Heart left ventricle (tissue), 13 donors: Measurements from ENCODE around the gene HGF.

Experiments used
- CTCF ChIP-seq, 12 donors: fragments of 200-600 bp; sonication (generic) in 4 of 12; IDR thresholded peaks; one replicate each; pipeline versions ENCODE4 v1.5.0 to v1.8.0; 2018 to 2022; ENCODE audit warnings: antibody characterized with exemption in 12 of 12, mild to moderate bottlenecking in 5 of 12
- POLR2A ChIP-seq, 2 donors: fragments of 450-650 bp; IDR thresholded peaks; one replicate each; pipeline ENCODE4 v1.6.1; 2017; ENCODE audit warnings: antibody characterized with exemption in 2 of 2, mild to moderate bottlenecking in 2 of 2, moderate library complexity in 2 of 2
- donor health status: ischemic (EF 13 %, LVEDD 7.1; RV severe dilation, severe dysfunction).
- donor health status: DM: no; HTN: yes; CAD: no.
- donor health status: DM: no; HTN: no; CAD: no.
- donor health status: ischemic (EF 25% LVEDD 6.9; RV normal size, moderate dysfunction).
- donor health status: ischemic (EF 25% LVEDD 5.7; RV mildly dilated, moderate dysfunction).
- donor health status: ischemic (EF 35%, LVEDD 5.7; RV mildly dilated, moderate dysfunction).
- donor health status: nonischemic (EF 11% LVEDD 7.7; RV severe dilation, severe dysfunction).
- donor health status: DM: yes; HTN: yes; CAD: no.
- donor health status: PGD.
- donor health status: ischemic (EF 29% LVEDD 5.4; RV normal size, mild dysfunction).
- donor health status: nonischemic (EF 23%, LVEDD 6.1; RV moderate dilation, normal function).

- TF ChIP-seq CTCF (IDR thresholded peaks at IDR 0.05) = no peak
- no peak for TF ChIP-seq POLR2A (IDR thresholded peaks at IDR 0.05)
These were observed 5.7 kb upstream of the HGF start for GRCh38 chr7:81775560-81775959.
